KG1 (cell line): ENCODE measurements around the gene IL1RAPL1.

Experiments used
- DNase-seq: peaks from one replicate; lab custom pipeline; 2025; lab: John Stamatoyannopoulos, UW

Gene IL1RAPL1

GRCh38 chrX:28979877-28980276 lies 392.6 kb downstream of the IL1RAPL1 start:
- no peak for DNase-seq

- no peak for DNase-seq
Observed at GRCh38 chrX:28981952-28982351, 394.7 kb downstream of the IL1RAPL1 start.

- no peak for DNase-seq
Observed at GRCh38 chrX:28988246-28988645, 401.0 kb downstream of the IL1RAPL1 start.

- no peak for DNase-seq
Observed at GRCh38 chrX:28997706-28998463, 410.6 kb downstream of the IL1RAPL1 start.

- no peak for DNase-seq
Observed at GRCh38 chrX:28998609-28999135, 411.4 kb downstream of the IL1RAPL1 start.

- no peak for DNase-seq
Observed at GRCh38 chrX:29012867-29013266, 425.6 kb downstream of the IL1RAPL1 start.

- no peak for DNase-seq
Observed at GRCh38 chrX:29023207-29023606, 436.0 kb downstream of the IL1RAPL1 start.

GRCh38 chrX:29024871-29025270 lies 437.6 kb downstream of the IL1RAPL1 start:
- DNase-seq = no peak

GRCh38 chrX:29039501-29039900 lies 452.3 kb downstream of the IL1RAPL1 start:
- DNase-seq = no peak

- DNase-seq = no peak
Observed at GRCh38 chrX:29040160-29040559, 452.9 kb downstream of the IL1RAPL1 start.

- no peak for DNase-seq
Observed at GRCh38 chrX:29042341-29042740, 455.1 kb downstream of the IL1RAPL1 start.

- DNase-seq = no peak
Observed at GRCh38 chrX:29043746-29044145, 456.5 kb downstream of the IL1RAPL1 start.

- DNase-seq = no peak
Observed at GRCh38 chrX:29044423-29045184, 457.4 kb downstream of the IL1RAPL1 start.

GRCh38 chrX:29065477-29065876 lies 478.2 kb downstream of the IL1RAPL1 start:
- DNase-seq = no peak

GRCh38 chrX:29066516-29066915 lies 479.3 kb downstream of the IL1RAPL1 start:
- DNase-seq = no peak

- DNase-seq = no peak
Observed at GRCh38 chrX:29067351-29067750, 480.1 kb downstream of the IL1RAPL1 start.

- DNase-seq = no peak
Observed at GRCh38 chrX:29071525-29072320, 484.5 kb downstream of the IL1RAPL1 start.

GRCh38 chrX:29082558-29082957 lies 495.3 kb downstream of the IL1RAPL1 start:
- no peak for DNase-seq

- DNase-seq = no peak
Observed at GRCh38 chrX:29083823-29084222, 496.6 kb downstream of the IL1RAPL1 start.

GRCh38 chrX:29090811-29091210 lies 503.6 kb downstream of the IL1RAPL1 start:
- DNase-seq = no peak

GRCh38 chrX:29107231-29107630 lies 520.0 kb downstream of the IL1RAPL1 start:
- DNase-seq = no peak

GRCh38 chrX:29110041-29110440 lies 522.8 kb downstream of the IL1RAPL1 start:
- DNase-seq = no peak
